Kidney (tissue), 14 donors: ENCODE data around the gene GNA14. TPM values are rescaled to one million over a fixed set of nuclear protein-coding genes. Genes with fewer than 3 reads are reported as not detected.
"Not testable (repeated sequence)": the region's sequence is repeated elsewhere in the genome, so short reads cannot be mapped to it uniquely, and the experiment has no call there.

ENCODE experiments used
- DNase-seq, 5 donors: peaks; one replicate each; pipeline ENCODE4 v3.0.0-alpha.2; 2013 to 2020
- FAIRE-seq: peaks from 2 replicates; lab custom pipeline; 2012; peaks lifted over from hg19 to GRCh38; lab: Jason Lieb, UNC
- H3K27ac ChIP-seq, 2 donors: one replicate each; pipeline ENCODE4 v1.7.0; 2013; ENCODE audit warnings: low read depth in 2 of 2, low read length in 2 of 2, inconsistent platforms in 1 of 2
- H3K27me3 ChIP-seq: one replicate; pipeline ENCODE4 v1.7.1; 2013; ENCODE audit warnings: low read length, inconsistent platforms; ENCODE audit not compliant: control insufficient read depth, insufficient read depth
- H3K36me3 ChIP-seq, 3 donors: one replicate each; pipeline versions ENCODE4 v1.7.0 to v1.7.1; 2013; ENCODE audit warnings: low read length in 3 of 3, control low read depth in 1 of 3, inconsistent platforms in 1 of 3; ENCODE audit not compliant: insufficient read depth in 3 of 3, control insufficient read depth in 2 of 3
- H3K4me1 ChIP-seq, 3 donors: one replicate each; pipeline versions ENCODE4 v1.7.0 to v1.7.1; 2013; ENCODE audit warnings: low read length in 3 of 3, inconsistent platforms in 1 of 3, low read depth in 1 of 3; ENCODE audit not compliant: control insufficient read depth in 2 of 3, insufficient read depth in 2 of 3
- H3K4me3 ChIP-seq, 3 donors: one replicate each; pipeline versions ENCODE4 v1.7.0 to v1.8.1; 2013; ENCODE audit warnings: low read length in 3 of 3, control low read depth in 1 of 3, inconsistent platforms in 1 of 3
- H3K9ac ChIP-seq, 3 donors: one replicate each; pipeline versions ENCODE4 v1.7.0 to v1.7.1; 2013; ENCODE audit warnings: low read length in 3 of 3, control low read depth in 1 of 3, inconsistent platforms in 1 of 3
- H3K9me3 ChIP-seq, 3 donors: one replicate each; pipeline versions ENCODE4 v1.7.0 to v1.7.1; 2013; ENCODE audit warnings: low read length in 3 of 3, control low read depth in 1 of 3, inconsistent platforms in 1 of 3; ENCODE audit not compliant: control insufficient read depth in 2 of 3, insufficient read depth in 1 of 3
- CTCF ChIP-seq: IDR thresholded peaks from 3 replicates; pipeline ENCODE4 v1.5.1; 2012; ENCODE audit warnings: mild to moderate bottlenecking, moderate library complexity, borderline replicate concordance; ENCODE audit not compliant: insufficient read depth; ENCODE audit errors: extremely low read depth
- intact Hi-C: fragments of 100-400 bp; cut with DNase I; formaldehyde crosslinking; loops from one replicate; pipeline ENCODE4 v1.11.1; 2022
- polyA plus RNA-seq: library from polyadenylated mRNA; stranded (reverse); fragments of 350-450 nt; fragmentation: Illumina TruSeq; extraction: RNeasy Lipid Tissue Mini Kit (QIAGEN cat#74804); gene quantifications from one replicate; pipeline ENCODE4 v1.2.3, GENCODE V29; 2014; ENCODE audit warnings: low read depth, low replicate concordance; ENCODE audit not compliant: insufficient read depth
- total RNA-seq: library from RNA; stranded (reverse); fragmentation: NEBNext Ultra II Directional; extraction: Animal tissue kit (Norgen Biotek cat#: 25700); gene quantifications from one replicate; pipeline ENCODE4 v1.2.1, GENCODE V29; 2021
- donor health status: control.
- donor health status: control.
- donor health status: control.
- donor health status: control.
- donor health status: control.
- donor health status: DM: yes; HTN: yes; CAD: no.
- donor health status: Normal renal cell carcinoma (clear cell type).

The GNA14 gene
- total and polyA plus RNA-seq, 2 donors from 2014 or later, result 6.5 to 10.4 TPM

DNA sequence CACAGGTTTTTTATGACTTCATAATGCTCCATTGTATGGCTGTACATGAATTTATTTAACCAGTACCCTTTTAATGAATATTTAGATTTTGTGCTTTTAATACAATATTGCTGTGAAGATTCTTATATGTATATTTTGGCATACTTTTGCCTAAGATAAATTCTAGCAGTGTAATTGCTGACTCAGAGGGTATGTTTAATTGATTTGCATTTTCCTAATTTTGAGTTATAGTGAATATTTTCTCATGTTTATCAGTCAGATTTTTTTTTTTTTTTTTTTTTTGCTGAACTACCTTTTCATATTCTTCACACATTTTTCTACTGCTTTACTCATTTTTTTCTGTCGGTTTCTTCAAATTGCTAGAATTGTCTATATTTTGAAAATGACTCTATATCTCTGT, 248.2 kb downstream of the GNA14 start:
- FAIRE-seq (no peak), DNase-seq (no peak)
- intact Hi-C loops, result no loop called here
- no peaks in the 10 kb centered on the region for H3K9me3 ChIP-seq
- peaks cover 0 to 5% (median 0%) of the 10 kb centered on the region in 3 donors for H3K36me3 ChIP-seq
- no peak overlapping the region for H3K4me3 ChIP-seq
- H3K27ac ChIP-seq, result no peak overlapping the region
- no peaks in the 10 kb centered on the region for H3K4me1 ChIP-seq
- no peak overlapping the region for H3K9ac ChIP-seq
- no peaks in the 10 kb centered on the region for H3K27me3 ChIP-seq
- TF ChIP-seq CTCF, result no peak

- H3K9ac ChIP-seq, H3K4me1 ChIP-seq, intact Hi-C loops, FAIRE-seq, H3K27ac ChIP-seq, DNase-seq, H3K27me3 ChIP-seq, H3K9me3 ChIP-seq, H3K36me3 ChIP-seq, H3K4me3 ChIP-seq: not testable (repeated sequence)
These were observed 249.5 kb downstream of the GNA14 start for GRCh38 chr9:77398581-77398980.

DNA sequence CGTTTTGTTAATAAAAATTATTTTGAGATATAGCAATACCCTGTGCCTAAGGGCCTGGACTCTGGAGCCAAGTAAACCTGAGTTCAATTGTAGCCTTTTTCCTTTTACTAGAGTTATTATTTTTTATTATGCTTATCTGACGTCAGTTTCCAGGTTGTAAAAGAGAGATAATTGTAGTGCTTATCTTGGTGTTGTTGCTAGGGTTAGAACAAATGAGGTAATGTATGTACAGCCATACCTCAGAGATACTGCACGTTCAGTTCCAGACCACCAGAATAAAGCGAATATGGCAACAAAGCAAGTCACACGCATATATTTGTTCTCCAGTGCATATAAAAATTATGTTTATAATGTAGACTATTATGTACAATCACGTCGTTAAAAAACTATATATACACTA, 255.8 kb downstream of the GNA14 start:
- intact Hi-C loops, result no loop called here
- FAIRE-seq, result peak; percentile 21
- Histone ChIP-seq H3K9ac (no peak overlapping the region), H3K27ac (no peak overlapping the region), H3K4me1 (no peaks in the 10 kb centered on the region), H3K4me3 (no peak overlapping the region), H3K36me3 (no peaks in the 10 kb centered on the region), H3K9me3 (no peaks in the 10 kb centered on the region), H3K27me3 (no peaks in the 10 kb centered on the region)
- TF ChIP-seq CTCF, result no peak
- DNase-seq, result no peak

GRCh38 chr9:77391834-77392233, 256.3 kb downstream of the GNA14 start:
- no peaks in the 10 kb centered on the region for H3K27me3 ChIP-seq
- no peaks in the 10 kb centered on the region for H3K4me1 ChIP-seq
- no peak for TF ChIP-seq CTCF
- no peaks in the 10 kb centered on the region for H3K36me3 ChIP-seq
- intact Hi-C loops, result no loop called here
- no peak overlapping the region for H3K4me3 ChIP-seq
- no peaks in the 10 kb centered on the region for H3K9me3 ChIP-seq
- DNase-seq (no peak), FAIRE-seq (no peak)
- H3K9ac ChIP-seq, result no peak overlapping the region
- H3K27ac ChIP-seq, result no peak overlapping the region
